Stimulated activated CD8-positive, alpha-beta memory T cell treated with anti-CD3 and anti-CD28 coated beads, Interleukin-12 subunit alpha, Interleukin-12 subunit beta, amount 100 ng/mL, for 4 hours (primary cell): ENCODE data around the gene ISX.

ENCODE experiments used
- DNase-seq: peaks from one replicate; pipeline ENCODE4 v3.0.0-alpha.2; 2020; ENCODE audit warnings: low read depth

Gene ISX

DNA sequence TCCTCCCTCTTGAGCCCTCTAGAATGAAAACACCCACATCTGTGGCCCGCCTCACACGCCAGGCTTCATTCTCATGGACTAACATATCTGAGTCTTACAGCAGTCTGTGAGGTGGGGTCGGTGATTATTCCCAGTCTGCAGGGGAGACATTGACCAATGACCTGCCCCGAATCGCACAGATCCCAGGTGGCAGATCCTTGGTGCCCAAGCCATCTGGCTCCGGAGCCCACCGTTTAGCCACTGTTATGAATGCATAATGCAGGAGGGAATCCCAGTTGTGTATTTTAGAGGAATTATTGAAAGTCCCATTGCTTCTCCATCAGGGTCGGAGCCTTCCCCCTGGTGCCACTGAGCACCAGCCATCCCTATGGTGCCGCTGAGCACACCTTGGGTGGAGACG, 47.4 kb downstream of the ISX start:
- no peak for DNase-seq

DNA sequence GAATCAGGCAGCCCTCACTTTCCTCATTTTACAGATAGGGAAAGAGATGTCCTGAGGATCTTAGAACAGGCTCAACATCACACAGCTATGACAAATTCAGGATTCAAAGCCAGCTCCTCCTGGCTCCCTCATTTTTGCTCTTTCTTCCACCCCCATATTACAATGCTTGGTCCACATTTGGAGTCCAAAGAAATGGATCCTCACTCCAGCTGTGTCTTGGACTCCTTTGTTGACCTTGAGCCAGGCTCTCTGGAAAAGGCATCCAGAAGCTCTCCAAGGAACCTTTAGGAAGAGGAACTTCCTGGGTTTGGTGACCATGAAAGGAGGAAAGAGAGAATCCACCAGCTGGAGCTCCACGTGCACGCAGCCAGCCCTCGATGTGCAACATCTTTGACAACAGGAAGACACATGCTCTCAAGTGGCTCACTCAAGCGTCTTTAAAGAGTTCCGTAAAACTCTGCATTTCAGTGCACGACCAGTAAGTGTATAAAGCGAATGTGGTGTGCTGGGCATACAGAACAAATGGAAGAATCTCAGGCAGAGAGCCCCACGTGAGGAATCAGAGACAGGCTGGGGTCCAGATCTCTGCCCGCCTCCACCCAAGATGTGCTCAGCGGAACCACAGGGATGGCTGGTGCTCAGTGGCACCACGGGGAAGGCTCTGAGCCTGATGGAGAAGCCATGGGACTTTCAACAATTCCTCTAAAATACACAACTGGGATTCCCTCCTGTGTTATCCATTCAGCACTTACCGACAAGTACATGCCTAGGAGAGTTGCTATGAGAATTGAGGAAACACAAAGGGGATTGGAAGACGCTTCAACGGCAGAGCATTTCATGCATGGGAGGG, 48.4 kb downstream of the ISX start:
- no peak for DNase-seq

DNA sequence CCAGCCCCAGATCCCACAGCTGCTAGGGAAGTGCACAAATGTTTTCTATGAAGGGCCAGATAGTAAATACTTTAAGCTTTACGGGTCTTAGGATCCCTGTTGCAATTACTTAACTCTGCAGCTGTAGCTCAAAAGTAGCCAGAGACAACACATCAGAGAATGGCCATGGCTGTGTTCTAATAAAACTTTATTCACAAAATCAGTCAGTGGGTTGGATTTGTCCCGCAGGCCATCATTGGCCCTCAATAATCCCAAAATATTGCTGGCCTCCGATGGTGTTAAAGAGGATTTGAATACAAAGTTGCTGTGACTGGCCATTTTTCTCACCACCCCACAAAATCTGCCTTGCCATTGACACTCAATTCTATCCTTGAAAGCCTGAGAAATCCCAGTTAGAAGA, 49.6 kb downstream of the ISX start:
- DNase-seq: no peak

- DNase-seq: no peak
Observed at GRCh38 chr22:35116269-35116668, 50.3 kb downstream of the ISX start.

- DNase-seq: no peak
Observed at GRCh38 chr22:35116817-35117216, 50.9 kb downstream of the ISX start.

GRCh38 chr22:35119494-35119893, 53.5 kb downstream of the ISX start:
- no peak for DNase-seq

GRCh38 chr22:35124691-35125219, 58.8 kb downstream of the ISX start:
- no peak for DNase-seq

DNA sequence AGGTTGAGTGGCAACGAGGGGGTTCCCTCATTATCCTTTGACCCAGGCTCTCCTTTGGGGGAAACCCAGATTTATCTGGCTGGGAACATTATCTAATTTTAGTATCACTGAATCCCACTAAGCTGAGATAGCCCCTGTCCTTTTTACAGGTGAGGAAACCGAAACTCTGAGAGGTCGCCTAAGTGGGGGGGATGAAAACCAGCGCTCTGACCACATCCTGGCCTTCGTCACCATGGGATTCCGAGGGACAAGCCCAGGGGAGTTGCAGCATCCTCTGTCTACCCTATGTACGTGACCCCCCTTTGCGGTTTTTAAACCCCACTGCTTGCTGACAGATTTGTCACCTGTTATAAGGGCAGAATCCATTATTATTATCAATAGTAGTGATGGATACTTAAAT, 61.0 kb downstream of the ISX start:
- no peak for DNase-seq

GRCh38 chr22:35128637-35129036, 62.7 kb downstream of the ISX start:
- no peak for DNase-seq

DNA sequence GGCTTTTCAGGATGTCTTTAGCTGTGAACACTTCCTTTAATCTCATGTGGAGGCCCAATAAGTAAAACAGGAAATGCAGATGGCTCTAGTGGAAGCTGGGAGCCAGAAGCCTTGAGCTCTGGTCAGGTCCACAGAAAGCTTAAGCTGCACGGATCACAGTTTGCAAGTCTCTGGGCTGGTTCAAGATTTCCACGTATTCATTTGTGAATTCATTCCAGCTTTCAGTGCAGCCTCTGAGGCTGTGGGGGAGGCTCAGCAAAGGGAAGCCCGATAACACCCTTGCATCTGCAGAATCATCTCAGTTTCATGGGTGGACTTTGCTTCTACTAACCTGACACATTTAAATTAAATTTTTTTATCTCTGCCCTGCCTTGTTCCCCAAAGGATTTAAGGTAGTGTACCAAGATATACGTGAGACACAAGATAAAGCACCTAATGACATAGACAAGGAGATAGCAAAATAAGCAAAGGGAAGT, 65.6 kb downstream of the ISX start:
- DNase-seq: no peak

GRCh38 chr22:35132568-35132967, 66.6 kb downstream of the ISX start:
- DNase-seq: no peak

DNA sequence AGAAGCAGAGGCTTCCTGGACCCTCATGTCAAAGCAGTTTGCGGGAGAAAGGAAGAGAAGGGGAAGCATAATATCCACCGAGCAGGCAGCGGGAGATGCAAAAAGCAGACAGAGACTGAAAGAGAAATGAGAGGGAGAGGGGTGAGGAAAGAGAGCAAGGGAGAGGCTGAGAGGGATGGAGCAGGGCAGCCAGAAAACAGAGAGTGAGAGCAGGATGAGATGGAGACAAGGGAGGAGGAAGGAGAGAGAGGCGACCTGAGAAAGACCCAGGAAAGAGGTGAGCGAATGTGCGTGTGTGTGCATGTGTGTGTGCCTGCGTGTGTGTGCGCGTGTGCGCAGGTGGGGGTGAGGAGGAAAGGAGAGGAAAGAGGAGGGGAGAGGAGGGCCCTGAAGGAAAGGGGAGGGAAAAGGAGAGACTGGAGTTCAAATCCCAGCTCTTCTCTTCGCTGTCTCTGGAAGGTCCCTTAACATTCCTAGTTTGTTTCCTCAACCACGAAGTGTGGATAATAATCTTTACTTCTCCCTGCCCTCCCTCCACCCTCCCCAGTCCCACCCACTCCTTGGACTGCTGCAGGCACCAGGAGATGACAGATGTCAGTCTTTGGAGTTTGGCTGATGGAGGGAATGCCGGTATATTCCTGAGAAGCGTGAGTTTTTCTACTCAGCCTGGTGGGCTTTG, 67.9 kb downstream of the ISX start:
- no peak for DNase-seq

GRCh38 chr22:35134637-35135036, 68.7 kb downstream of the ISX start:
- no peak for DNase-seq

DNA sequence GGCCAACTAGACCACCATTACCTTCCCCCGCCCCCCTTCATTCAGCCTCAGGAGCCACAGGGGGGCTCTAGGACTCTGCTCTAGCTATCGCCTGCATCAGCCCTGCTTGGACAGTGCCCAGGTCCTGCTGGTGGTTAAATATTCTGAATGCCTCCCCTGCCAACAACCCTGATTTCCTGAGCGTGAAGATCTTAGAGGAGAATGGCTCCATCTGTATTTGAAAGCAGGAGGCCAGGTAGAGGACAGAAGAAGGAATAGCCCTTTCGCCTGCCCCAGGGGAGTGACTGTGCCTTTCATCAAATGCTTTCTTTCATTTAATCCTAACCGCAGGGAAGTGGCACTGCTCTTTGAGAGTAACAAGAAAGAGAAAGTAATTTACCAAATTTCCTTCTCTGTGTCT, 69.2 kb downstream of the ISX start:
- no peak for DNase-seq
